K562 (cell line): ENCODE results near the gene VEGFA. TPM values are rescaled to one million over a fixed set of nuclear protein-coding genes. Genes with fewer than 3 reads are reported as not detected.

Experiments used
- CC2D1A ChIP-seq: fragments of 450-650 bp; IDR thresholded peaks from 2 replicates; pipeline ENCODE4 v1.6.1; 2017; ENCODE audit warnings: mild to moderate bottlenecking
- CHD2 ChIP-seq: IDR thresholded peaks from 2 replicates; pipeline ENCODE4 v1.6.1; 2011; ENCODE audit warnings: low read depth, low read length
- HDAC1 ChIP-seq, 2 experiments: fragments of 450-650 bp; IDR thresholded peaks; 2 replicates each; pipeline ENCODE4 v1.6.1; 2016 to 2017; ENCODE audit warnings: inconsistent platforms in 1 of 2, mild to moderate bottlenecking in 1 of 2, moderate library complexity in 1 of 2
- HLTF ChIP-seq: fragments of 450-650 bp; IDR thresholded peaks from 2 replicates; pipeline ENCODE4 v1.6.1; 2016
- HNRNPLL ChIP-seq: fragments of 200-400 bp; formaldehyde crosslinking; IDR thresholded peaks from 2 replicates; pipeline ENCODE4 v1.6.1; 2017; ENCODE audit warnings: low read length, low read depth, mild to moderate bottlenecking; ENCODE audit not compliant: poor library complexity, severe bottlenecking
- KAT2B ChIP-seq: IDR thresholded peaks from one replicate; pipeline ENCODE4 v1.6.1; 2012; ENCODE audit warnings: low read depth, mild to moderate bottlenecking, control low read depth, inconsistent platforms, low read length, moderate library complexity
- KLF13 ChIP-seq: fragments of 450-650 bp; IDR thresholded peaks from 2 replicates; pipeline ENCODE4 v1.6.1; 2016; ENCODE audit warnings: missing genetic modification characterization, low read depth, mild to moderate bottlenecking, missing compliant biosample characterization, moderate library complexity, borderline replicate concordance
- MAZ ChIP-seq, 2 experiments: fragments of 450-650 bp in 1 of 2; sonication (generic) in 1 of 2; formaldehyde crosslinking; IDR thresholded peaks in 1 of 2; conservative IDR thresholded peaks in 1 of 2; 2 replicates each; pipeline versions ENCODE4 v1.4.0 to v1.5.0; 2020; ENCODE audit warnings: mild to moderate bottlenecking in 1 of 2, missing genetic modification reagents in 1 of 2
- MCM5 ChIP-seq: fragments of 450-650 bp; IDR thresholded peaks from 2 replicates; pipeline ENCODE4 v1.6.1; 2016; ENCODE audit warnings: low read depth
- NR2F6 ChIP-seq: fragments of 450-650 bp; formaldehyde crosslinking; IDR thresholded peaks from 2 replicates; pipeline ENCODE4 v1.4.0; 2020; ENCODE audit warnings: mild to moderate bottlenecking
- POLR2AphosphoS2 ChIP-seq: IDR thresholded peaks from 2 replicates; pipeline ENCODE4 v1.6.1; 2012; ENCODE audit warnings: low read length, improper control_type of control experiment
- POLR3G ChIP-seq: IDR thresholded peaks from 2 replicates; pipeline ENCODE4 v1.6.1; 2011; ENCODE audit not compliant: insufficient read length, insufficient replicate concordance; ENCODE audit errors: extremely low read depth
- SLC30A9 ChIP-seq: fragments of 250-450 bp; sonication (Bioruptor Pico); IDR thresholded peaks from 2 replicates; pipeline ENCODE4 v1.8.0; 2022; ENCODE audit warnings: mild to moderate bottlenecking, moderate library complexity
- SMAD2 ChIP-seq: fragments of 150-350 bp; IDR thresholded peaks from 2 replicates; pipeline ENCODE4 v1.6.1; 2014; ENCODE audit warnings: low read depth, mild to moderate bottlenecking, low read length
- SNRNP70 ChIP-seq: fragments of 200-400 bp; formaldehyde crosslinking; optimal IDR thresholded peaks from 2 replicates; pipeline ENCODE3; 2017; ENCODE audit warnings: low read depth, low read length
- SP1 ChIP-seq: sonication (generic); formaldehyde crosslinking; IDR thresholded peaks from 2 replicates; pipeline ENCODE4 v1.8.1; 2022; ENCODE audit warnings: mild to moderate bottlenecking, missing genetic modification reagents
- TAF7 ChIP-seq: fragments of 450-650 bp; IDR thresholded peaks from 2 replicates; pipeline ENCODE4 v1.6.1; 2016; ENCODE audit warnings: missing genetic modification characterization, missing compliant biosample characterization
- TBP ChIP-seq: optimal IDR thresholded peaks from 2 replicates; pipeline ENCODE3; 2011; ENCODE audit warnings: low read depth, low read length, improper control_type of control experiment
- UBTF ChIP-seq, 2 experiments: IDR thresholded peaks; 2 replicates each; pipeline ENCODE4 v1.6.1; 2012; ENCODE audit warnings: improper control_type of control experiment in 2 of 2, low read depth in 2 of 2, low read length in 2 of 2, borderline replicate concordance in 1 of 2
- ZMIZ1 ChIP-seq, 2 experiments: fragments of 150-350 bp in 1 of 2; IDR thresholded peaks; 2 replicates each; pipeline ENCODE4 v1.6.1; 2012 to 2016; ENCODE audit warnings: low read depth in 2 of 2, low read length in 2 of 2, mild to moderate bottlenecking in 1 of 2, moderate library complexity in 1 of 2
- ZNF431 ChIP-seq: sonication (generic); formaldehyde crosslinking; IDR thresholded peaks from 2 replicates; pipeline ENCODE4 v1.8.0; 2022; ENCODE audit warnings: mild to moderate bottlenecking, missing genetic modification reagents
- ZNF444 ChIP-seq: fragments of 250-450 bp; sonication (Bioruptor Pico); IDR thresholded peaks from 2 replicates; pipeline ENCODE4 v1.4.0; 2020; ENCODE audit warnings: mild to moderate bottlenecking, moderate library complexity
- ZNF586 ChIP-seq: fragments of 450-650 bp; formaldehyde crosslinking; conservative IDR thresholded peaks from 2 replicates; pipeline ENCODE4 v1.4.0; 2020; ENCODE audit warnings: mild to moderate bottlenecking, moderate library complexity
- ZNF696 ChIP-seq: fragments of 250-450 bp; sonication (Bioruptor Pico); conservative IDR thresholded peaks from 2 replicates; pipeline ENCODE4 v1.4.0; 2020; ENCODE audit warnings: mild to moderate bottlenecking, moderate library complexity
- ZNF77 ChIP-seq: fragments of 250-450 bp; sonication (Bioruptor Pico); IDR thresholded peaks from 2 replicates; pipeline ENCODE4 v1.5.0; 2020
- polyA plus RNA-seq, 8 experiments: library from polyadenylated mRNA; depleted of rRNA in 4 of 8; stranded (reverse) in 5 of 8; unstranded in 3 of 8; fragments of >200 nt; fragmentation: Nextera tagmentation in 2 of 8; fragmentation: Illumina TruSeq in 1 of 8; extraction: Ambion mirVana in 2 of 8; extraction: Trizol in 1 of 8; gene quantifications; 2 replicates each; pipeline versions ENCODE4 v1.2.1 to v1.2.3, GENCODE V29; 2011 to 2014; ENCODE audit warnings: inconsistent platforms in 1 of 8, missing spikeins in 1 of 8
- total RNA-seq, 7 experiments: library from RNA; depleted of rRNA in 6 of 7; stranded (reverse); fragments of >200 nt in 6 of 7; fragmentation: Illumina TruSeq in 2 of 7; extraction: Trizol in 2 of 7; gene quantifications; 2 replicates each; pipeline versions ENCODE4 v1.2.1 to v1.2.3, GENCODE V29; 2011 to 2021; ENCODE audit warnings: low replicate concordance in 1 of 7

Gene VEGFA
- total and polyA plus RNA-seq, 9 of the 15 experiments (the other 6 are each of a cell fraction or from before 2014, with no cell fraction given): 14.0 to 271 (median 124) TPM

- no peak for TF ChIP-seq ZMIZ1 (IDR thresholded peaks at IDR 0.05; ENCODE audit: low read depth in 2 of 2, low read length in 2 of 2)
- TF ChIP-seq HLTF: peak; percentile 80
- TF ChIP-seq ZNF444: no peak
- peak; percentile 8; the same call in 1 of the 2 replicates for TF ChIP-seq KLF13 (tag)
- peak in 1 of 2 experiments; percentile 59; a peak in 1 of 4 replicates for TF ChIP-seq MAZ (CRISPR knock-in tag; conservative IDR thresholded peaks at IDR 0.05 in 1 of 2, IDR thresholded peaks at IDR 0.05 in 1 of 2)
- no peak for TF ChIP-seq POLR3G
- TF ChIP-seq ZNF77 (CRISPR knock-in tag): no peak
- TF ChIP-seq SP1 (CRISPR knock-in tag): no peak
- TF ChIP-seq ZNF696 (CRISPR knock-in tag): no peak
- no peak for TF ChIP-seq CC2D1A
- TF ChIP-seq HDAC1 (IDR thresholded peaks at IDR 0.05): peak in 1 of 2 experiments; percentile 59; a peak in 1 of 4 replicates
- TF ChIP-seq TBP: peak; percentile 39
- TF ChIP-seq UBTF (IDR thresholded peaks at IDR 0.05; ENCODE audit: borderline replicate concordance in 1 of 2, low read depth in 2 of 2, low read length in 2 of 2): peak in 1 of 2 experiments; percentile 56; a peak in 2 of 4 replicates
- no peak for TF ChIP-seq CHD2
- TF ChIP-seq SNRNP70: no peak
- TF ChIP-seq SMAD2: no peak
- TF ChIP-seq TAF7 (tag): peak; percentile 41; the same call in 1 of the 2 replicates
- no peak for TF ChIP-seq ZNF431
- no peak for TF ChIP-seq KAT2B
- no peak for TF ChIP-seq SLC30A9 (CRISPR knock-in tag)
- no peak for TF ChIP-seq NR2F6 (CRISPR knock-in tag)
- TF ChIP-seq HNRNPLL: no peak
- TF ChIP-seq POLR2AphosphoS2: no peak
- no peak for TF ChIP-seq ZNF586
- TF ChIP-seq MCM5: no peak
These were observed 28.9 kb downstream of the VEGFA start (continued) for GRCh38 chr6:43798688-43799444.
